Testis (tissue), 2 donors: ENCODE results near the gene TRIO.

Source experiments
- CTCF ChIP-seq, 3 experiments: fragments of 450-650 bp in 2 of 3; fragments of 200-600 bp in 1 of 3; sonication (generic) in 1 of 3; IDR thresholded peaks; one replicate each; pipeline ENCODE4 v1.5.1; 2016 to 2019; ENCODE audit warnings: antibody characterized with exemption in 3 of 3, mild to moderate bottlenecking in 2 of 3, moderate library complexity in 1 of 3
- POLR2A ChIP-seq: fragments of 450-650 bp; IDR thresholded peaks from one replicate; pipeline ENCODE4 v1.6.1; 2017; ENCODE audit warnings: antibody characterized with exemption, mild to moderate bottlenecking, moderate library complexity

- TF ChIP-seq CTCF (IDR thresholded peaks at IDR 0.05) (no peak), POLR2A (no peak)
Measured at GRCh38 chr5:14265570-14265969, 122.4 kb downstream of the TRIO start.
